Measurements from ENCODE around the gene JMJD7. TPM values are rescaled to one million over a fixed set of nuclear protein-coding genes. Genes with fewer than 3 reads are reported as not detected.
A peak's percentile ranks its signal among the peaks of the same experiment; 100 is the strongest.
"Not testable (repeated sequence)": the region's sequence is repeated elsewhere in the genome, so short reads cannot be mapped to it uniquely, and the experiment has no call there.

Gene JMJD7
- total and polyA plus RNA-seq, 8 donors: 6.5 to 16.8 (median 10.5) TPM

- Histone ChIP-seq H3K27ac (no peak overlapping the region), H3K4me1 (peaks cover 5 to 7% (median 6%) of the 10 kb centered on the region in 3 donors), H3K9me3 (no peaks in the 10 kb centered on the region), H3K4me3 (peak overlapping the region; percentile 72 to 76 (median 76)), H3K36me3 (no peaks in the 10 kb centered on the region), H3K27me3 (no peaks in the 10 kb centered on the region)
- DNase-seq (no peak), ATAC-seq (peak in 1 of 4 donors; percentile 1), FAIRE-seq (no peak)
- WGBS, 2 donors: 3 to 4% methylated on average over 6 of the region's 6 CpGs
- TF ChIP-seq CTCF (IDR thresholded peaks at IDR 0.05): no peak
- intact Hi-C loops (cut with DNase I): no loop called here
Measured at GRCh38 chr15:41828807-41829141, 882 bp downstream of the JMJD7 start.

GRCh38 chr15:41829959-41830646 is 2.2 kb downstream of the JMJD7 start:
- no peaks in the 10 kb centered on the region for H3K27me3 ChIP-seq
- H3K4me1 ChIP-seq: peaks cover 5 to 7% (median 6%) of the 10 kb centered on the region in 3 donors
- no peaks in the 10 kb centered on the region for H3K9me3 ChIP-seq
- no peak for TF ChIP-seq CTCF (IDR thresholded peaks at IDR 0.05)
- FAIRE-seq (no peak), ATAC-seq (no peak), DNase-seq (peak in 1 of 6 donors; percentile 56)
- no peaks in the 10 kb centered on the region for H3K36me3 ChIP-seq
- H3K27ac ChIP-seq: no peak overlapping the region
- H3K4me3 ChIP-seq: no peak overlapping the region
- 89 to 90% methylated on average over 13 of the region's 13 CpGs for WGBS, 2 donors
- intact Hi-C loops (cut with DNase I): loop anchor here in 1 of 3 donors (5.0 kb wide), 1 partner anchor 37 kb away; no protein-coding TSS in a partner anchor

GRCh38 chr15:41831291-41831690 is 3.4 kb downstream of the JMJD7 start:
- not testable (repeated sequence) for FAIRE-seq, H3K4me1 ChIP-seq, H3K27me3 ChIP-seq, DNase-seq, H3K4me3 ChIP-seq, H3K36me3 ChIP-seq, H3K27ac ChIP-seq, ATAC-seq, H3K9me3 ChIP-seq
- intact Hi-C loops (cut with DNase I): loop anchor here in 1 of 3 donors (5.0 kb wide), 1 partner anchor 36 kb away; no protein-coding TSS in a partner anchor
- 80 to 86% methylated on average over 4 of the region's 4 CpGs for WGBS, 2 donors

GRCh38 chr15:41832208-41832607 is 4.3 kb downstream of the JMJD7 start:
- H3K4me3 ChIP-seq: no peak overlapping the region
- FAIRE-seq: no peak
- WGBS, 2 donors: 93% methylated on average over 10 of the region's 10 CpGs
- no peak for ATAC-seq
- H3K27ac ChIP-seq: no peak overlapping the region
- no peaks in the 10 kb centered on the region for H3K9me3 ChIP-seq
- no peak for TF ChIP-seq CTCF (IDR thresholded peaks at IDR 0.05)
- no peaks in the 10 kb centered on the region for H3K27me3 ChIP-seq
- H3K36me3 ChIP-seq: no peaks in the 10 kb centered on the region
- DNase-seq: no peak
- intact Hi-C loops (cut with DNase I): loop anchor here in 1 of 3 donors (5.0 kb wide), 1 partner anchor 35 kb away; no protein-coding TSS in a partner anchor
- peaks cover 4 to 7% (median 6%) of the 10 kb centered on the region in 3 donors for H3K4me1 ChIP-seq

GRCh38 chr15:41832875-41833274 is 5.0 kb downstream of the JMJD7 start:
- Histone ChIP-seq H3K36me3 (no peaks in the 10 kb centered on the region), H3K4me3 (no peak overlapping the region), H3K9me3 (no peaks in the 10 kb centered on the region), H3K27ac (no peak overlapping the region), H3K27me3 (no peaks in the 10 kb centered on the region), H3K4me1 (peaks cover 0 to 7% (median 6%) of the 10 kb centered on the region in 3 donors)
- WGBS, 2 donors: 74 to 83% methylated on average over 3 of the region's 3 CpGs
- no peak for TF ChIP-seq CTCF (IDR thresholded peaks at IDR 0.05)
- ATAC-seq (no peak), FAIRE-seq (no peak), DNase-seq (no peak)
- intact Hi-C loops (cut with DNase I): loop anchor here in 1 of 3 donors (5.0 kb wide), 1 partner anchor 34 kb away; no protein-coding TSS in a partner anchor

Measured in pancreas (tissue), 10 donors.